Omental fat pad (tissue), 4 donors: ENCODE measurements around the gene FEZ2. TPM values are rescaled to one million over a fixed set of nuclear protein-coding genes. Genes with fewer than 3 reads are reported as not detected.

Source experiments
- ATAC-seq: fragments of 150-250 bp; one replicate; pipeline ENCODE4 v1.9.1; 2016; ENCODE audit warnings: mild to moderate bottlenecking, moderate library complexity; ENCODE audit not compliant: low FRiP score
- DNase-seq: peaks from one replicate; pipeline ENCODE4 v3.0.0-alpha.2; 2019; ENCODE audit warnings: low spot score
- total RNA-seq, 4 donors: library from RNA; depleted of rRNA; stranded (reverse); fragments of >200 nt; gene quantifications; one replicate each; pipeline ENCODE4 v1.1.0, GENCODE V29; 2016
- TF ChIP-seq, protein P1 (sequence below), 3 donors: fragments of 450-650 bp; IDR thresholded peaks; one replicate each; pipeline ENCODE4 v1.5.1; 2016 to 2017; ENCODE audit warnings: antibody characterized with exemption in 3 of 3, mild to moderate bottlenecking in 3 of 3, moderate library complexity in 2 of 3

FEZ2 gene
- total RNA-seq, 4 donors from 2014 or later: 41.9 to 64.0 (median 55.9) TPM

DNA sequence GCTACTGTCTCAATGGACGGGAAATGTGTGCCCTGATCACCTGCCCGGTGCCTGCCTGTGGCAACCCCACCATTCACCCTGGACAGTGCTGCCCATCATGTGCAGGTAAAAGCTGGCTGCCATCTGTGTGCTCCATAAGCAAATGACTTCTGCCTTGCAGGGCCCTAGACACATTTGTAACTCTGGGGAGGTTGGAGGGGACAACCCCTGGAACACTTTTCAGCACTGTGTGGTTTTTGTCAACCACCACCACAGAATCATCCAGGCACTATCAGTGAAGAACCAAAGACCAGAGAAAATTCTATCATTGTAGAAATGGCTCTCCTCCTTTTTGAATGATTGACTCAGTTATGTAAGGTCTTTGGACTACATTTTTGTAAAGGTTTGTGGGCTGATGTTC lies 84.3 kb downstream of the FEZ2 start:
- DNase-seq (no peak), ATAC-seq (no peak)
- TF ChIP-seq, protein P1, sequence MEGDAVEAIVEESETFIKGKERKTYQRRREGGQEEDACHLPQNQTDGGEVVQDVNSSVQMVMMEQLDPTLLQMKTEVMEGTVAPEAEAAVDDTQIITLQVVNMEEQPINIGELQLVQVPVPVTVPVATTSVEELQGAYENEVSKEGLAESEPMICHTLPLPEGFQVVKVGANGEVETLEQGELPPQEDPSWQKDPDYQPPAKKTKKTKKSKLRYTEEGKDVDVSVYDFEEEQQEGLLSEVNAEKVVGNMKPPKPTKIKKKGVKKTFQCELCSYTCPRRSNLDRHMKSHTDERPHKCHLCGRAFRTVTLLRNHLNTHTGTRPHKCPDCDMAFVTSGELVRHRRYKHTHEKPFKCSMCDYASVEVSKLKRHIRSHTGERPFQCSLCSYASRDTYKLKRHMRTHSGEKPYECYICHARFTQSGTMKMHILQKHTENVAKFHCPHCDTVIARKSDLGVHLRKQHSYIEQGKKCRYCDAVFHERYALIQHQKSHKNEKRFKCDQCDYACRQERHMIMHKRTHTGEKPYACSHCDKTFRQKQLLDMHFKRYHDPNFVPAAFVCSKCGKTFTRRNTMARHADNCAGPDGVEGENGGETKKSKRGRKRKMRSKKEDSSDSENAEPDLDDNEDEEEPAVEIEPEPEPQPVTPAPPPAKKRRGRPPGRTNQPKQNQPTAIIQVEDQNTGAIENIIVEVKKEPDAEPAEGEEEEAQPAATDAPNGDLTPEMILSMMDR (IDR thresholded peaks at IDR 0.05): no peak

DNA sequence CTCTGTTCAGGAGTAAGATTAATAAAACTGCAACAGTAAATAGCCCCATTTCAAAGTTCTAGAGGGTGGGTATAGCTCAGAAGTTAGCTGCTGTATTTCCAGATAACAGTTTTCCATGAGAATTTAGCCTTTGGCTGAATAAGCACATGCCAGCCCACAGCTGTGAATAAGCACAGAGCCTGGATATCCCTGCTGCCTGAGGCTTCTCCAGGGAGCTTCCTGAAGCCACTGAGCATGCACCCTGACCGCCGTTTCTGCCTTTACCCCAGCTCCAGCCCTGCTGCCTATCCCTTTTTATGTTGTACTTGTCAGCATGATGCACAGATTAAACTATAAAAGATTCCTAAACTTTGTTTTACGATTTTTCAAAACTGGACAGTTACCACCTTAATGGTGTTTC lies 85.3 kb downstream of the FEZ2 start:
- TF ChIP-seq, protein P1 (IDR thresholded peaks at IDR 0.05): no peak
- no peak for DNase-seq
- ATAC-seq: no peak

DNA sequence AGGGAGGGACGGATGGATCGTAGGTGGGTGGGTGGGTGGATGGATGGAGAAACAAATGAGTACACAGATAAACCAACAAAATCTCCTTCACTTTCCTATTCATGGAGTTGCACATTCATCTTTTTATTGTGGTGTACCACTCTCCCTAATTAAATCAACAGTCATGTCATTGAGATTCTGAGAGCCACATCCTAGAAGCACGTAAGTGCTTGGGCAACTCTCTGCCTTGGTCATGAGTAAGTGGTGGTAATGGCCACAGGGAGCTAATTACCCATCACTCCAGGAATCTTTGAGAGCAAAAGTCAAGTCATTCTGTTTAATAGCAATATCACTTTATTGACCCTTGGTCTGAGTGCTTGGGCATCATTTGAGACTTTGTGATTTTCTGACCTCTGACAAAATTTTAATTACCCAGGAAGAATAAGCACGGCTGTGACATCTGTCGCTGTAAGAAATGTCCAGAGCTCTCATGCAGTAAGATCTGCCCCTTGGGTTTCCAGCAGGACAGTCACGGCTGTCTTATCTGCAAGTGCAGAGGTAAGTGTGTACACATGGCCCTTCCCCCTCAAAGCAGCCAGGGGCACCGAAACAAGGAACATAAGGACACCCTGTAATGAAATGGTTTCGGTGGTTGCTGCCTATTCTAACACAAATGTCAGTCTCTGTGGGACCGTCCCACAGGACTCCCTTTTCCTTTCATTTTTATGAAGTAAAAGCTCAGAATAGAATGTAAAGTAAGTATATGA lies 85.9 kb downstream of the FEZ2 start:
- TF ChIP-seq, protein P1 (IDR thresholded peaks at IDR 0.05): no peak
- ATAC-seq (no peak), DNase-seq (no peak)

DNA sequence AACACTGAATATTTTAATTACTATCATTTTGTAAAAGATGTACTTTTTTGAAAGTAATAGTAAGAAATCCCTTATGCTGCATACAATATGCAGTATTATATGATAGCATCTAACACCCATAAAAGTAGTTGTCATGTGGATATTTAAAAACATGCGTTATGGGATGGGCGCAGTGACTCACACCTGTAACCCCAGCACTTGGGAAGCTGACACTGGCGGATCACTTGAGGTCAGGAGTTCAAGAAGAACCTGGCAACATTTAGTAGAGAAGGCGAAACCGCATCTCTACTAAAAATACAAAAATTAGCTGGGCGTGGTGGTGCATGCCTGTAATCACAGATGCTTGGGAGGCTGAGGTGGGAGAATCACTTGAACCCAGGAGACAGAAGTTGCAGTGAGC lies 88.9 kb downstream of the FEZ2 start:
- DNase-seq (no peak), ATAC-seq (no peak)
- TF ChIP-seq, protein P1 (IDR thresholded peaks at IDR 0.05): no peak

DNA sequence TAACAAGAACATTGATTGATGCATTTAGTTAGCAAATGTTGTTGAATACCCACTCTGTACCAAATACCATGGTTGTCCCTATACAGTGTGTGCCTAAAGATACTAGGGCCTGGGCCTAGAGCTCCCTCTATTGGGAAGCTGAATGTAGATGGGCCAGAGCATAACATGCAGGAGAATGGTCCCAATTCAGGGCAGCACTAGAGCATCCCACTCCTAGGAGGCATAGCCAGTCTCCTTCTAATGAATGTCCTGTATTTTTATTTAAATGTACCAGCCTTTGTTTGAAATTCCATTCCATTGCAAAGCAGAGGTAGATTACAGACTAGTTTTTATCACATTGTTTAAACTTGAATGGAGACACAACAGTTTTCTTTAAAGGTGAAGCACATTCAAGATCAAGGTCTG lies 90.6 kb downstream of the FEZ2 start:
- TF ChIP-seq, protein P1 (IDR thresholded peaks at IDR 0.05): no peak
- peak; percentile 93 for ATAC-seq
- DNase-seq: no peak

Other genes with a start within 250 kb of the FEZ2 start
- gene CRIM1, start 242.4 kb downstream of the FEZ2 start, total RNA-seq: 100 to 1,000 TPM; 229 to 252 (median 233) TPM
- 10 to 100 TPM; 10.2 to 36.4 (median 19.8) TPM for gene VIT, start 98.5 kb upstream of the FEZ2 start, total RNA-seq